HepG2 (cell line): ENCODE results near the gene PREX1. TPM values are rescaled to one million over a fixed set of nuclear protein-coding genes. Genes with fewer than 3 reads are reported as not detected.

Source experiments
- ATF1 ChIP-seq: IDR thresholded peaks from 2 replicates; pipeline ENCODE4 v1.6.1; 2016; ENCODE audit warnings: mild to moderate bottlenecking, control low read depth
- CHCHD3 ChIP-seq: sonication (generic); formaldehyde crosslinking; IDR thresholded peaks from 2 replicates; pipeline ENCODE4 v1.8.0; 2022; ENCODE audit warnings: mild to moderate bottlenecking, missing genetic modification reagents, moderate library complexity
- GATA4 ChIP-seq: sonication (generic); IDR thresholded peaks from 2 replicates; pipeline ENCODE4 v1.6.1; 2016; ENCODE audit warnings: antibody characterized with exemption, low read depth, borderline replicate concordance
- HMGXB4 ChIP-seq, 2 experiments: sonication (generic) in 1 of 2; formaldehyde crosslinking in 1 of 2; IDR thresholded peaks; 2 replicates each; pipeline versions ENCODE4 v1.4.0 to v1.6.1; 2018 to 2020; ENCODE audit warnings: missing genetic modification reagents in 2 of 2, borderline replicate concordance in 1 of 2, low read depth in 1 of 2, mild to moderate bottlenecking in 1 of 2, missing biosample characterization in 1 of 2
- HOMEZ ChIP-seq: IDR thresholded peaks from 2 replicates; pipeline ENCODE4 v1.6.1; 2016; ENCODE audit warnings: low read depth
- IKZF5 ChIP-seq: IDR thresholded peaks from 2 replicates; pipeline ENCODE4 v1.6.1; 2018; ENCODE audit warnings: missing genetic modification reagents, mild to moderate bottlenecking, missing compliant biosample characterization
- KDM3A ChIP-seq: IDR thresholded peaks from 2 replicates; pipeline ENCODE4 v1.6.1; 2018; ENCODE audit warnings: low read depth, missing compliant biosample characterization
- MAFF ChIP-seq: IDR thresholded peaks from 2 replicates; pipeline ENCODE4 v1.6.1; 2011; ENCODE audit warnings: low read depth, low read length, improper control_type of control experiment
- PLSCR1 ChIP-seq: sonication (generic); formaldehyde crosslinking; IDR thresholded peaks from 2 replicates; pipeline ENCODE4 v1.5.0; 2020; ENCODE audit warnings: missing genetic modification reagents, mild to moderate bottlenecking, borderline replicate concordance
- SALL1 ChIP-seq: sonication (generic); formaldehyde crosslinking; IDR thresholded peaks from 2 replicates; pipeline ENCODE4 v1.8.0; 2022; ENCODE audit warnings: mild to moderate bottlenecking, missing genetic modification reagents
- SSRP1 ChIP-seq: IDR thresholded peaks from 2 replicates; pipeline ENCODE4 v1.6.1; 2016; ENCODE audit warnings: control low read depth
- STAG1 ChIP-seq: sonication (generic); formaldehyde crosslinking; IDR thresholded peaks from 2 replicates; pipeline ENCODE4 v1.4.0; 2020; ENCODE audit warnings: missing genetic modification reagents
- THAP11 ChIP-seq: IDR thresholded peaks from 2 replicates; pipeline ENCODE4 v1.6.1; 2016; ENCODE audit warnings: missing biosample characterization, missing genetic modification reagents
- ZNF124 ChIP-seq: sonication (generic); formaldehyde crosslinking; IDR thresholded peaks from 2 replicates; pipeline ENCODE4 v1.4.0; 2020; ENCODE audit warnings: missing genetic modification reagents
- ZNF253 ChIP-seq: sonication (generic); formaldehyde crosslinking; IDR thresholded peaks from 2 replicates; pipeline ENCODE4 v1.8.0; 2022; ENCODE audit warnings: mild to moderate bottlenecking, missing genetic modification reagents, borderline replicate concordance
- ZNF350 ChIP-seq: sonication (generic); formaldehyde crosslinking; IDR thresholded peaks from 2 replicates; pipeline ENCODE4 v1.4.0; 2020; ENCODE audit warnings: mild to moderate bottlenecking, low read depth, missing genetic modification reagents, borderline replicate concordance
- ZNF550 ChIP-seq: sonication (generic); formaldehyde crosslinking; IDR thresholded peaks from 2 replicates; pipeline ENCODE4 v1.4.0; 2020; ENCODE audit warnings: mild to moderate bottlenecking, missing genetic modification reagents, borderline replicate concordance
- ZNF556 ChIP-seq: sonication (generic); formaldehyde crosslinking; IDR thresholded peaks from 2 replicates; pipeline ENCODE4 v1.4.0; 2020; ENCODE audit warnings: mild to moderate bottlenecking, missing genetic modification reagents, borderline replicate concordance
- ZNF772 ChIP-seq: sonication (generic); formaldehyde crosslinking; IDR thresholded peaks from 2 replicates; pipeline ENCODE4 v1.5.0; 2020; ENCODE audit warnings: mild to moderate bottlenecking, missing genetic modification reagents
- ZNF776 ChIP-seq: sonication (generic); formaldehyde crosslinking; IDR thresholded peaks from 2 replicates; pipeline ENCODE4 v1.4.0; 2020; ENCODE audit warnings: mild to moderate bottlenecking, missing genetic modification reagents
- ZNF83 ChIP-seq: sonication (generic); formaldehyde crosslinking; IDR thresholded peaks from 2 replicates; pipeline ENCODE4 v1.4.0; 2020; ENCODE audit warnings: missing genetic modification reagents, mild to moderate bottlenecking, borderline replicate concordance
- polyA plus RNA-seq, 8 experiments: library from polyadenylated mRNA; depleted of rRNA in 3 of 8; stranded (reverse) in 7 of 8; unstranded in 1 of 8; fragments of >200 nt; fragmentation: Illumina TruSeq in 4 of 8; extraction: Trizol in 4 of 8; gene quantifications; 2 replicates each; pipeline versions ENCODE4 v1.2.1 to v1.2.3, GENCODE V29; 2011 to 2016; ENCODE audit warnings: low read depth in 4 of 8, missing spikeins in 1 of 8, mixed read lengths in 1 of 8; ENCODE audit not compliant: insufficient read depth in 1 of 8
- total RNA-seq, 5 experiments: library from RNA; depleted of rRNA; stranded (reverse); fragments of >200 nt; fragmentation: Illumina TruSeq; extraction: Trizol; gene quantifications; 2 replicates each; pipeline ENCODE4 v1.2.3, GENCODE V29; 2016; ENCODE audit warnings: low read depth in 1 of 5

The PREX1 gene
- total and polyA plus RNA-seq, 2 of the 13 experiments (the other 11 are each of a cell fraction or from before 2014, with no cell fraction given), result 0.02 to 0.04 TPM

GRCh38 chr20:48656661-48657211, 171.1 kb downstream of the PREX1 start (continued):
- TF ChIP-seq GATA4 (no peak), IKZF5 (peak; percentile 52; the same call in 1 of the 2 replicates), MAFF (no peak), SALL1 (CRISPR knock-in tag) (peak; percentile 56; the same call in 1 of the 2 replicates), ZNF83 (0 out of 2 replicates have a peak, but pooled peaks have one; percentile 46), ZNF124 (0 out of 2 replicates have a peak, but pooled peaks have one; percentile 45), SSRP1 (CRISPR knock-in tag) (no peak), HMGXB4 (CRISPR knock-in tag; IDR thresholded peaks at IDR 0.05; ENCODE audit: borderline replicate concordance in 1 of 2, low read depth in 1 of 2) (peak; percentile 26 to 80; a peak in 2 of 4 replicates), ATF1 (CRISPR knock-in tag) (no peak), ZNF776 (CRISPR knock-in tag) (0 out of 2 replicates have a peak, but pooled peaks have one; percentile 22), ZNF253 (CRISPR knock-in tag) (no peak), CHCHD3 (0 out of 2 replicates have a peak, but pooled peaks have one; percentile 67), THAP11 (peak; percentile 33; the same call in 1 of the 2 replicates), PLSCR1 (CRISPR knock-in tag) (no peak), KDM3A (CRISPR knock-in tag) (peak; percentile 47; the same call in 1 of the 2 replicates), ZNF772 (CRISPR knock-in tag) (0 out of 2 replicates have a peak, but pooled peaks have one; percentile 63), ZNF550 (CRISPR knock-in tag) (no peak), ZNF556 (CRISPR knock-in tag) (0 out of 2 replicates have a peak, but pooled peaks have one; percentile 29), ZNF350 (CRISPR knock-in tag) (no peak; the same call in 1 of the 2 replicates), HOMEZ (CRISPR knock-in tag) (peak; percentile 55; the same call in 1 of the 2 replicates), STAG1 (CRISPR knock-in tag) (peak; percentile 89)
